ENCODE data around the gene CMIP. TPM values are rescaled to one million over a fixed set of nuclear protein-coding genes. Genes with fewer than 3 reads are reported as not detected.

CMIP gene
- total and polyA plus RNA-seq, 7 donors = 1.4 to 8.9 (median 4.1) TPM

DNA sequence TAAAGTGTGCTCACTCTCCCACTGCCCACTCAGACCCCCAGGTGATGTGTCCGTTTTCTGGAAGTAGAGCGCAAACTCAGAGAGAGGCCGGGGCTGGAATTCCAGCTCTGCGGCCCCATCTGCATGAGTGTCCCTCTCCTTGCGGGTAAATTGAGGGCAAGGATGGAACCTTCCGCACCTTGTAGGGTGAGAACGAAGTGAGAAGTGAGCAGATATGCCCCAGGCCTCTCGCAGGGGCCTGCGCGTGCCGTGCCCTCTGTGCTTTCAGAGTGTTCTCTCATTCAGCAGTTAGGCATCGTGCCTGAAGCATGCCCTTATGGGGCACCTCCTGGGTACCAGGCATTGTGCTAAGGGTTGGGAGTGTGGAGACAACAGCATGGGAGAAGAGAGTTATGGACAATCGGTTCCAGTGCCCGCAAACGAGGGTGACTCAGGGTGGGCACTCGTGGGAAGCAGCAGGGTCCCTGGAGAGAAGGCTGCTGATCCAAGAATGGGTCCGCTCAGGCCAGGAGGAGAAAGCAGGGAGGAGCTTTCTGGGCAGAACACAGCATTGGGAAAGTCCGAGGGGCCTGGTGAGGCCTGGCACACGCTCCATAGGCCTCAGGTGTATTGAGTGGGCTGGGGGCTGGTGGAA is 23.8 kb downstream of the CMIP start:
- TF ChIP-seq, protein P1, sequence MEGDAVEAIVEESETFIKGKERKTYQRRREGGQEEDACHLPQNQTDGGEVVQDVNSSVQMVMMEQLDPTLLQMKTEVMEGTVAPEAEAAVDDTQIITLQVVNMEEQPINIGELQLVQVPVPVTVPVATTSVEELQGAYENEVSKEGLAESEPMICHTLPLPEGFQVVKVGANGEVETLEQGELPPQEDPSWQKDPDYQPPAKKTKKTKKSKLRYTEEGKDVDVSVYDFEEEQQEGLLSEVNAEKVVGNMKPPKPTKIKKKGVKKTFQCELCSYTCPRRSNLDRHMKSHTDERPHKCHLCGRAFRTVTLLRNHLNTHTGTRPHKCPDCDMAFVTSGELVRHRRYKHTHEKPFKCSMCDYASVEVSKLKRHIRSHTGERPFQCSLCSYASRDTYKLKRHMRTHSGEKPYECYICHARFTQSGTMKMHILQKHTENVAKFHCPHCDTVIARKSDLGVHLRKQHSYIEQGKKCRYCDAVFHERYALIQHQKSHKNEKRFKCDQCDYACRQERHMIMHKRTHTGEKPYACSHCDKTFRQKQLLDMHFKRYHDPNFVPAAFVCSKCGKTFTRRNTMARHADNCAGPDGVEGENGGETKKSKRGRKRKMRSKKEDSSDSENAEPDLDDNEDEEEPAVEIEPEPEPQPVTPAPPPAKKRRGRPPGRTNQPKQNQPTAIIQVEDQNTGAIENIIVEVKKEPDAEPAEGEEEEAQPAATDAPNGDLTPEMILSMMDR (IDR thresholded peaks at IDR 0.05) = no peak
- H3K4me1 ChIP-seq = peaks cover 3% of the 10 kb centered on the region

DNA sequence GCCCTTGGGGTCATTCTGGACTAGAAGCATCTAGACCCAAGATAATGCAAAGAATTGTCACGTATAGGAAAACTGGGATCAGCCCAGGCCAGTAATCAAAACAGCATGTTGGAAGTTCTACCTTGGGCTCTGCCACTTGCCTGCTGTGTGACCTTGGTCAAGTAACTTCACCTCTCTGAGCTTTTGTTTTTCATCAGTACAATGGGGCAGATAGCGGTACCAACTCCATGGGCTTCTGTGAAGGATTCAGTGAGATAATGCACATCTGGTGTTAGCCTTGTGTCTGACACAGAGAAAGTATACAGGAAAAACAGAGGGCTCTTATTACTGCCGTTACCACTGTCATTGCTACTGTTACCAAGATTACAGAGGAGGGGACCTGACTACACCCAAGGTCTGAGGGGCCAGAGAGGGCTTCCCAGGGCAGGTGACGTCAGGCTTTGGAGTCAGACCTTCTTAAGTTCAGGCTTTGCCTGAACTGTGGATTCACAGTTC is 24.6 kb downstream of the CMIP start:
- Histone ChIP-seq H3K4me3 (no peak overlapping the region), H3K36me3 (ENCODE audit: insufficient read depth in 1 of 2, low read depth in 1 of 2) (no peaks in the 10 kb centered on the region), H3K4me1 (peaks cover 3% of the 10 kb centered on the region), H3K27me3 (ENCODE audit: insufficient read depth in 3 of 3, low read length in 2 of 3) (no peaks in the 10 kb centered on the region), H3K9me3 (no peaks in the 10 kb centered on the region), H3K27ac (no peak overlapping the region)
- DNase-seq (no peak), ATAC-seq (no peak)
- TF ChIP-seq, protein P1 (IDR thresholded peaks at IDR 0.05) = no peak
- 93 to 95% (median 95%) methylated on average over 4 of the region's 4 CpGs for WGBS, 3 donors
- intact Hi-C loops (cut with DNase I) = no loop called here

More for the DNA sequence above, 23.8 kb downstream of the CMIP start:
- DNase-seq = no peak
- H3K4me3 ChIP-seq = no peak overlapping the region
- H3K27ac ChIP-seq = no peak overlapping the region
- no peaks in the 10 kb centered on the region for H3K27me3 ChIP-seq (ENCODE audit: insufficient read depth in 3 of 3, low read length in 2 of 3)
- no peaks in the 10 kb centered on the region for H3K9me3 ChIP-seq
- H3K36me3 ChIP-seq (ENCODE audit: insufficient read depth in 1 of 2, low read depth in 1 of 2) = no peaks in the 10 kb centered on the region
- WGBS, 3 donors = 94 to 96% (median 95%) methylated on average over 19 of the region's 19 CpGs
- no peak for ATAC-seq
- intact Hi-C loops (cut with DNase I) = no loop called here

DNA sequence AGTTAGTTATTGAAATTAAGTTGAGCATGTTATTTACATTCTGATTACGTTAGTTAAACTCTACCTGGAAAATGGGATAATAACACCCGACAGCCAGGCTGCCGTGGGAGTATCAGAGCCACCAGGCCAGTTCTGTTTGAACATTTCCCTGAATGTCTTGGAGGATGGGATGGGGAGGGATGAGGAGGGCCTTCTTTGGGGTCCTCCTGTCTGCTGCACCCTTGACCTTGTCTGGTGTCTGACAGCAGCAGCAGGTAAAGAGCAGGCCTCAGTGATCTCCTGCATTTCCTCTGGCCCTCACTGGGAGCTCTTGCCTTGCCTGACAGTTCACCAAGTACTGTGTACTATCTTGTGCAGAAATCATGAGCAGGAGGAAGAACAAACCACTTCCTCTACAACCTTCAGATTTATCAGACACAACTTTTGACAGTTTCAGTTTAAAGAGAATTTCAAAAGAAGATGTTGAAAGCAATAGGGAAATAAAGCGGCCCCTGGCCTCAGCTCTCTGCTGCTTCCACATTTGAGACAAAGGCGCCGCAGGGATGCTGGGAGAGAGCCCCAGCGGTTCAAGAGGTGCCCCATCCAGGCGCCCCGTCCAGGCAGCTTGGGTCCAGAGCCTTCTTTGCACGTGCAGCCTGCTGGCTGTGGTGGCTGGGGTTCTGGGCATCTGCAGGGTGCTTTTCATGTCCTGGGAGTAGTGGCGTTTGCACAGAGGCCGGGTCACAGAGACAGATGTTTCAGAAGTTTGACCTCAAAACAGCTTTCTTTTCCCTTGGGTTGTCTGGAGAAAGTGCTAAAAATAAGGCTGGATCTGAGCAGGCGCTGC is 25.3 kb downstream of the CMIP start:
- DNase-seq (no peak), ATAC-seq (no peak)
- Histone ChIP-seq H3K4me3 (no peak overlapping the region), H3K9me3 (no peaks in the 10 kb centered on the region), H3K4me1 (peaks cover 3% of the 10 kb centered on the region), H3K27ac (no peak overlapping the region), H3K36me3 (ENCODE audit: insufficient read depth in 1 of 2, low read depth in 1 of 2) (no peaks in the 10 kb centered on the region), H3K27me3 (ENCODE audit: insufficient read depth in 3 of 3, low read length in 2 of 3) (no peaks in the 10 kb centered on the region)
- TF ChIP-seq, protein P1 (IDR thresholded peaks at IDR 0.05) = no peak
- intact Hi-C loops (cut with DNase I) = no loop called here
- 70 to 78% (median 72%) methylated on average over 13 of the region's 13 CpGs for WGBS, 3 donors

DNA sequence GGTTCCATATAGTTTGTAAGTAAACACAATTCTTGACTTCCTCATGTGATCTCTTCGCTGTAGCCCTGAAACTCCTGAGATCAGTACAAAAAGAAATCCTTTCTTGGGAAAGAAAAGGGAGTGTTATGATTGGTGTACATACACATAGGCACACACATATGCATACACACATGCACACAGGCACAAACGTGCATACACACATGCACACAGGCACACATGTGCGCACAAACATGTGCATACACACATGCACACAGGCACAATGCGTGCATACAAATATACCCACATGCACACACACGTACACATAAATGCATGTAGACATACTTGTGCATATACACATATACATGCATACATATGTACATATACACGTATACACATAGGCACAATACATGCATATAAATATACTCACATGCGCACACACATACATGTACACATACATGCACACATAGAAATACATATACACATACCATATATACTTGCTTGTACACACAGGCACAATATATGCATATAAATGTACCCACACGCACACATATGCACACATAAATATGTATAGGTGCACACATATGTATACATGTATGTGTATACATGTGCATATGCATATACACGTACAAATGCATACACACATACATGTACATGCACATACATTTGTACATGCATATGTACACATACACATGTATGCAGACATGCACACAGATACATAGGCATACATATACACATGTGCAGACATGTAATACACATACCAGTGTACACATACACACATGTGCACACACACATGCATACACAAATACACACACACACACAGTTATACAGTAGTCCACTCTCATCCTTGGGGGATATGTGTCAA is 26.4 kb downstream of the CMIP start:
- H3K4me1 ChIP-seq = peaks cover 3% of the 10 kb centered on the region
- ATAC-seq = no peak
- 93 to 95% (median 95%) methylated on average over 9 of the region's 9 CpGs for WGBS, 3 donors
- H3K36me3 ChIP-seq (ENCODE audit: insufficient read depth in 1 of 2, low read depth in 1 of 2) = no peaks in the 10 kb centered on the region
- no peak overlapping the region for H3K4me3 ChIP-seq
- no peaks in the 10 kb centered on the region for H3K9me3 ChIP-seq
- DNase-seq = no peak
- no peaks in the 10 kb centered on the region for H3K27me3 ChIP-seq (ENCODE audit: insufficient read depth in 3 of 3, low read length in 2 of 3)
- intact Hi-C loops (cut with DNase I) = no loop called here
- no peak overlapping the region for H3K27ac ChIP-seq
- TF ChIP-seq, protein P1 (IDR thresholded peaks at IDR 0.05) = no peak
